Heart right ventricle (tissue), 16 donors: ENCODE measurements around the gene FGF1. TPM values are rescaled to one million over a fixed set of nuclear protein-coding genes. Genes with fewer than 3 reads are reported as not detected.
A peak's percentile ranks its signal among the peaks of the same experiment; 100 is the strongest.

Experiments
- ATAC-seq, 8 donors: fragments of 200-7000 bp; cut with Tn5 transposase; one replicate each; pipeline ENCODE4 v1.9.1; 2020; ENCODE audit warnings: mild to moderate bottlenecking in 8 of 8, moderate library complexity in 8 of 8, moderate number of reproducible peaks in 1 of 8
- DNase-seq, 2 donors: peaks; one replicate each; pipeline ENCODE4 v3.0.0-alpha.2; 2020
- H3K27ac ChIP-seq, 10 donors: fragments of 200-600 bp; sonication (generic) in 2 of 10; one replicate each; pipeline versions ENCODE4 v1.5.0 to v1.8.0; 2020 to 2022; ENCODE audit warnings: mild to moderate bottlenecking in 3 of 10
- H3K27me3 ChIP-seq, 7 donors: fragments of 200-600 bp; one replicate each; pipeline ENCODE4 v1.8.0; 2021 to 2022; ENCODE audit warnings: mild to moderate bottlenecking in 2 of 7
- H3K36me3 ChIP-seq, 9 donors: fragments of 200-600 bp; sonication (generic) in 1 of 9; one replicate each; pipeline versions ENCODE4 v1.5.0 to v1.8.0; 2020 to 2022; ENCODE audit warnings: mild to moderate bottlenecking in 2 of 9
- H3K4me1 ChIP-seq, 9 donors: fragments of 200-600 bp; sonication (generic) in 1 of 9; one replicate each; pipeline versions ENCODE4 v1.5.0 to v1.8.0; 2020 to 2022; ENCODE audit warnings: mild to moderate bottlenecking in 4 of 9
- H3K4me3 ChIP-seq, 10 donors: fragments of 200-600 bp; sonication (generic) in 2 of 10; one replicate each; pipeline versions ENCODE4 v1.5.0 to v1.8.0; 2020 to 2022; ENCODE audit warnings: mild to moderate bottlenecking in 7 of 10, moderate library complexity in 2 of 10
- H3K9me3 ChIP-seq, 11 donors: fragments of 200-600 bp in 10 of 11; sonication (generic) in 2 of 11; one replicate each; pipeline versions ENCODE4 v1.5.0 to v1.8.0; 2013 to 2022; ENCODE audit warnings: mild to moderate bottlenecking in 2 of 11, control low read depth in 1 of 11, moderate library complexity in 1 of 11
- WGBS, 2 donors: extraction: QIAGEN DNeasy Blood & Tissue Kit; methylation state at CpG; one replicate each; pipeline ENCODE4 v1.1.7; 2013; ENCODE audit warnings: inconsistent platforms in 1 of 2; 5-methylcytosine and 5-hydroxymethylcytosine counted together
- intact Hi-C, 10 donors: fragments of 100-400 bp; cut with DNase I; formaldehyde crosslinking; loops; one replicate each; pipeline versions ENCODE4 v1.11.1 to v1.14.2; 2022
- polyA plus RNA-seq, 2 donors: library from polyadenylated mRNA; stranded (reverse); fragments of 200-250 nt; gene quantifications; one replicate each; pipeline ENCODE4 v1.2.3, GENCODE V29; 2013
- total RNA-seq, 10 donors: library from RNA; stranded (reverse); fragmentation: NEBNext Ultra II Directional in 3 of 10; extraction: Animal tissue kit (Norgen Biotek cat#: 25700) in 3 of 10; gene quantifications; one replicate each; pipeline versions ENCODE4 v1.2.1 to v1.2.4, GENCODE V29; 2021 to 2023
- TF ChIP-seq, protein P1 (sequence below), 9 donors: fragments of 200-600 bp; sonication (generic) in 2 of 9; IDR thresholded peaks; one replicate each; pipeline versions ENCODE4 v1.5.0 to v1.8.0; 2021 to 2022; ENCODE audit warnings: antibody characterized with exemption in 9 of 9, mild to moderate bottlenecking in 5 of 9, moderate library complexity in 1 of 9
- donor health status: Arrhythmogenic right ventricular cardiomyopathy.
- donor health status: ischemic (EF 13 %, LVEDD 7.1; RV severe dilation, severe dysfunction).
- donor health status: healthy with polysubstance abuse.
- donor health status: DM: no; HTN: yes; CAD: no.
- donor health status: DM: no; HTN: no; CAD: no.
- donor health status: ischemic (EF 25% LVEDD 6.9; RV normal size, moderate dysfunction).
- donor health status: ischemic (EF 25% LVEDD 5.7; RV mildly dilated, moderate dysfunction).
- donor health status: healthy.
- donor health status: DM: yes; HTN: yes; CAD: no.
- donor health status: Ischemic cardiomyopathy.
- donor health status: ischemic (EF 35%, LVEDD 5.7; RV mildly dilated, moderate dysfunction).
- donor health status: nonischemic (EF 11% LVEDD 7.7; RV severe dilation, severe dysfunction).
- donor health status: DM: yes; HTN: yes; CAD: no.
- donor health status: PGD.
- donor health status: ischemic (EF 29% LVEDD 5.4; RV normal size, mild dysfunction).
- donor health status: nonischemic (EF 23%, LVEDD 6.1; RV moderate dilation, normal function).

Gene FGF1
- total and polyA plus RNA-seq, 12 donors, result 5.1 to 110 (median 53.7) TPM

DNA sequence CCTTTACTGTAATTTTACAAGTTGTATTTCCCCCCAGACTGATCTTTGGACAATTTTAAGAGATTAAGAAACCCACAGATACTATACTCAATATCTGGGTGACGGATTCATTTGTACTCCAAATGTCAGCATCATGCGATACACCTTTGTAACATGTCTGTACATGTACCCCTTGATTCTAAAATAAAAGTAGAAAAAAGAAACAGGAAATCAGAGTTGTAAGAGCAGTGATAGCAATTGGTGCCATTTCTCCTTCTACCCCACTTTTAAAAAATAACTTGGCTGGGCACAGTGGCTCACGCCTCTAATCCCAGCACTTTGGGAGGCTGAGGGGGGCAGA lies 116.9 kb downstream of the FGF1 start:
- TF ChIP-seq, protein P1, sequence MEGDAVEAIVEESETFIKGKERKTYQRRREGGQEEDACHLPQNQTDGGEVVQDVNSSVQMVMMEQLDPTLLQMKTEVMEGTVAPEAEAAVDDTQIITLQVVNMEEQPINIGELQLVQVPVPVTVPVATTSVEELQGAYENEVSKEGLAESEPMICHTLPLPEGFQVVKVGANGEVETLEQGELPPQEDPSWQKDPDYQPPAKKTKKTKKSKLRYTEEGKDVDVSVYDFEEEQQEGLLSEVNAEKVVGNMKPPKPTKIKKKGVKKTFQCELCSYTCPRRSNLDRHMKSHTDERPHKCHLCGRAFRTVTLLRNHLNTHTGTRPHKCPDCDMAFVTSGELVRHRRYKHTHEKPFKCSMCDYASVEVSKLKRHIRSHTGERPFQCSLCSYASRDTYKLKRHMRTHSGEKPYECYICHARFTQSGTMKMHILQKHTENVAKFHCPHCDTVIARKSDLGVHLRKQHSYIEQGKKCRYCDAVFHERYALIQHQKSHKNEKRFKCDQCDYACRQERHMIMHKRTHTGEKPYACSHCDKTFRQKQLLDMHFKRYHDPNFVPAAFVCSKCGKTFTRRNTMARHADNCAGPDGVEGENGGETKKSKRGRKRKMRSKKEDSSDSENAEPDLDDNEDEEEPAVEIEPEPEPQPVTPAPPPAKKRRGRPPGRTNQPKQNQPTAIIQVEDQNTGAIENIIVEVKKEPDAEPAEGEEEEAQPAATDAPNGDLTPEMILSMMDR (IDR thresholded peaks at IDR 0.05), result no peak
- intact Hi-C loops, result no loop called here
- WGBS, 2 donors, result 96 to 98% methylated on average over 3 of the region's 3 CpGs
- no peak overlapping the region for H3K4me3 ChIP-seq
- ATAC-seq (no peak), DNase-seq (no peak)
- peaks cover 0 to 18% (median 12%) of the 10 kb centered on the region in 9 donors for H3K4me1 ChIP-seq
- H3K27me3 ChIP-seq, result no peaks in the 10 kb centered on the region
- no peaks in the 10 kb centered on the region for H3K36me3 ChIP-seq
- peak overlapping the region in 6 of 10 donors; percentile 46 to 79 (median 61) for H3K27ac ChIP-seq
- H3K9me3 ChIP-seq, result no peaks in the 10 kb centered on the region

DNA sequence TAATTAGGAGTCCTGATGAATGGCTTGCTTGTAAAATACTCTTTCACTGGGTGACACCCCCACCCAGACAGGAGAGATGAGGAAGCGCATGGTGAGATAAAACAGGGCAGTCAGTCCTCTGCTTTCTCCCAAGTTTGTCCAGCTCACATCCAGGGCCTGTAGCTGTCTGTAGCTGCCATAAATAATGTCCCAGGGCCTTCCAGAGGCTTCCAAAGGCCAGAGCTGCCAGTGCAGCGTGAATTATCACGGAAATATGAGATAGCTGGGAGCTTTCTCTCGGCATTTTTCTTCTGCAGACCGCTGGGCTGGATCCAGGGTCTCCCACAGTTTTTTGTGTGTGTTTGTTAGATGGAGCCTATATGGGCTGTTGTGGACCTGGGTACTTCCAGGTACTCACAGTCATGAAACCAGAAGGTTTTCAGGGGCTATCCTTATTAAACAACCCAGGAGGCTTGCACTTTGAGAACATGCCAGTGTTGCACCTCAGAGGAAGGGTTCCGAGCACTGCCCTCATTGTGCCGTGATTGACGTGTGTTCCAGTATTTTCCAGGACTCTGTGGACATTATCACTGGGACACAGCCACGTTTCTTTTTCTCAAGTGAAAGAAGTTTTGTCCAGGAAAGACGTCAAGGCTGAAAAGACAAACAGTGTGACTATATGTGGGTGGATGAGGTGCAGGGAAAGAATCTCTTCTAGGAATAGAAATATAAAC lies 117.5 kb downstream of the FGF1 start:
- H3K36me3 ChIP-seq, result no peaks in the 10 kb centered on the region
- H3K27ac ChIP-seq, result peak overlapping the region in 9 of 10 donors; percentile 42 to 79 (median 62)
- 45 to 48% methylated on average over 10 of the region's 10 CpGs for WGBS, 2 donors
- H3K27me3 ChIP-seq, result no peaks in the 10 kb centered on the region
- intact Hi-C loops, result no loop called here
- TF ChIP-seq, protein P1 (IDR thresholded peaks at IDR 0.05), result no peak
- peaks cover 0 to 18% (median 12%) of the 10 kb centered on the region in 9 donors for H3K4me1 ChIP-seq
- DNase-seq (peak in 1 of 2 donors; percentile 43), ATAC-seq (peak; percentile 51 to 87 (median 66))
- no peak overlapping the region for H3K4me3 ChIP-seq
- no peaks in the 10 kb centered on the region for H3K9me3 ChIP-seq

DNA sequence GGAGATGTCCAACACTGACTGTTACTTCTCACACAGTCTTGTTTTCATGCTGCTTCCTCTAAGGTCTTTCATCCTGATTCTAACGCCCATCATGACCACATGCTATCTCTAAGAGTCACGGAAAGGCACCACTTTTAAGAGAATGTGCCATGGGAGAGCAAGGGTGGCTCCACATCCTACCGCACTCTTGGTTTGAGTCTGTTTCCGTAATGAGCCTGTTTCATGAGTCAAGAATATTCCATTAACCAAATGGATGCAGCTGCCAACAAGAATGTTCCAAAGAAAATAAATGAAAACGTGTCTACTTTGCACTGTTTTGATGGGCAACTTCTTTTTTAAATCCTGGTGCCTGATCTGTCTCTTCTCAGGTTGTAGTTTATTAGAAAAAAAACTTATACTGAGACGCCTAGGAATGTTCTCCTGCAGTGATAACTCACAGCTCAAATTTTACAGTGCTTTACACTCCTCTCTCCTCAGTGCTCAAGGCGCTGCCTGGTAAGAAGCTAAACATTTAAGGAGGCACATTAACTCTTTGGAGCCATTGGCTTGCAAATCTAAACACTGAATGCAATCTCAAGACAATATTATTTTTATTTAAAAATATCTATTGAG lies 124.3 kb downstream of the FGF1 start:
- Histone ChIP-seq H3K27me3 (no peaks in the 10 kb centered on the region), H3K4me1 (no peaks in the 10 kb centered on the region), H3K27ac (no peak overlapping the region), H3K4me3 (no peak overlapping the region), H3K9me3 (no peaks in the 10 kb centered on the region), H3K36me3 (no peaks in the 10 kb centered on the region)
- WGBS, 2 donors, result 79 to 83% methylated on average over 7 of the region's 7 CpGs
- TF ChIP-seq, protein P1 (IDR thresholded peaks at IDR 0.05), result no peak
- DNase-seq, result no peak
- intact Hi-C loops, result no loop called here
- ATAC-seq, result peak in 2 of 8 donors; percentile 46 to 53

DNA sequence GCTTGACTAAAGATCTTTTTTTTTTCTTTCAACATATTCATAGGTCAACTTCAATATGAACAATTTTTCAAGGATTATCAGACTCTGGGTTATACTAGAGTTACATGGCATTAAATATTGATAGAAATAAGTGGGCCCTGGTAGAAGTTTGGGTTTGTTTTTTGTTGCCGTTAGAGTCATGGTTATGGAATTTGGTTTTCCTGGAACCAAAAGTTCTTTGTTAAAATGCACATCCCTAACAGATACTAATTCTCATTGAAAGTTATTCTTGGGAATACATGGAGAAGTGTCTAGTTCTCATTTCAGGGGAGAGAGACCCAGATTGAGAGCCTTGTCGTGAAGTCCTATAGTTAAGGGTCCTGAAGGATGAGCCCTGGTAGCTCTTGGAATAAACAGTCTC lies 124.9 kb downstream of the FGF1 start:
- H3K27ac ChIP-seq, result no peak overlapping the region
- no peaks in the 10 kb centered on the region for H3K9me3 ChIP-seq
- H3K36me3 ChIP-seq, result no peaks in the 10 kb centered on the region
- H3K4me3 ChIP-seq, result no peak overlapping the region
- WGBS, 2 donors, result 87 to 89% methylated on average over 2 of the region's 2 CpGs
- H3K4me1 ChIP-seq, result no peaks in the 10 kb centered on the region
- ATAC-seq (no peak), DNase-seq (no peak)
- intact Hi-C loops, result no loop called here
- no peaks in the 10 kb centered on the region for H3K27me3 ChIP-seq
- TF ChIP-seq, protein P1 (IDR thresholded peaks at IDR 0.05), result no peak
